GM23248 (cell line): ENCODE results near the gene BCAR3. TPM values are rescaled to one million over a fixed set of nuclear protein-coding genes. Genes with fewer than 3 reads are reported as not detected.
"Not testable (repeated sequence)": the region's sequence is repeated elsewhere in the genome, so short reads cannot be mapped to it uniquely, and the experiment has no call there.

Source experiments
- DNase-seq: peaks from one replicate; pipeline ENCODE4 v3.0.0-alpha.2; 2015
- H2AFZ ChIP-seq: fragments of 200-600 bp; sonication (generic); 2 replicates; pipeline ENCODE4 v1.6.1; 2016; ENCODE audit warnings: antibody characterized with exemption
- H3F3A ChIP-seq: fragments of 200-600 bp; sonication (generic); 2 replicates; pipeline ENCODE4 v1.6.1; 2016; ENCODE audit warnings: mild to moderate bottlenecking, antibody characterized with exemption, mixed run types; ENCODE audit not compliant: insufficient read depth
- H3K27ac ChIP-seq: fragments of 200-600 bp; sonication (generic); 2 replicates; pipeline ENCODE4 v1.5.1; 2016; ENCODE audit warnings: mild to moderate bottlenecking
- H3K27me3 ChIP-seq: fragments of 200-600 bp; sonication (generic); replicated peaks from 2 replicates; pipeline ENCODE4 v1.6.1; 2016; ENCODE audit warnings: mild to moderate bottlenecking; ENCODE audit not compliant: insufficient read depth
- H3K36me3 ChIP-seq: fragments of 200-600 bp; sonication (generic); 2 replicates; pipeline ENCODE4 v1.6.1; 2016; ENCODE audit warnings: low read depth, mild to moderate bottlenecking
- H3K4me1 ChIP-seq: fragments of 200-600 bp; sonication (generic); 2 replicates; pipeline ENCODE4 v1.6.1; 2016; ENCODE audit warnings: mild to moderate bottlenecking; ENCODE audit not compliant: insufficient read depth
- H3K4me2 ChIP-seq: fragments of 200-600 bp; sonication (generic); one replicate; pipeline ENCODE4 v1.6.1; 2016; ENCODE audit warnings: mild to moderate bottlenecking; ENCODE audit not compliant: unreplicated experiment
- H3K4me3 ChIP-seq: fragments of 200-600 bp; sonication (generic); 2 replicates; pipeline ENCODE4 v1.5.1; 2016; ENCODE audit warnings: mild to moderate bottlenecking
- H3K79me2 ChIP-seq: fragments of 200-600 bp; sonication (generic); 2 replicates; pipeline ENCODE4 v1.6.1; 2016; ENCODE audit warnings: mild to moderate bottlenecking; ENCODE audit not compliant: insufficient read depth
- H3K9ac ChIP-seq: fragments of 200-600 bp; sonication (generic); 2 replicates; pipeline ENCODE4 v1.6.1; 2016; ENCODE audit warnings: mild to moderate bottlenecking
- H3K9me2 ChIP-seq: fragments of 200-600 bp; sonication (generic); 2 replicates; pipeline ENCODE4 v1.6.1; 2016; ENCODE audit warnings: mixed run types, mild to moderate bottlenecking, moderate library complexity; ENCODE audit not compliant: insufficient read depth
- H3K9me3 ChIP-seq: fragments of 200-600 bp; sonication (generic); one replicate; pipeline ENCODE4 v1.6.1; 2017; ENCODE audit warnings: low read depth
- H4K20me1 ChIP-seq: fragments of 200-600 bp; sonication (generic); 2 replicates; pipeline ENCODE4 v1.6.0; 2016; ENCODE audit not compliant: insufficient read depth
- EZH2 ChIP-seq: fragments of 200-600 bp; sonication (generic); IDR thresholded peaks from 2 replicates; pipeline ENCODE4 v1.6.1; 2018; ENCODE audit warnings: antibody characterized with exemption, mild to moderate bottlenecking; ENCODE audit not compliant: insufficient read depth, poor library complexity, severe bottlenecking
- EZH2phosphoT487 ChIP-seq: fragments of 200-600 bp; sonication (generic); IDR thresholded peaks from 2 replicates; pipeline ENCODE4 v1.6.1; 2018; ENCODE audit warnings: antibody characterized with exemption, moderate library complexity, mild to moderate bottlenecking, low read depth; ENCODE audit not compliant: insufficient read depth
- WGBS, 2 experiments: methylation state at CpG; one replicate each; pipeline ENCODE4 v1.1.6; 2015 to 2017; ENCODE audit warnings: low lambda C conversion rate in 2 of 2, low coverage in 1 of 2; ENCODE audit errors: missing lambda C conversion rate in 2 of 2; 5-methylcytosine and 5-hydroxymethylcytosine counted together
- in situ Hi-C: fragments of 300-500 bp; cut with MboI; formaldehyde crosslinking; loops from 2 replicates; pipeline ENCODE4 v1.15.0; 2020
- polyA plus RNA-seq: library from polyadenylated mRNA; unstranded; fragments of >200 nt; fragmentation: Nextera tagmentation; extraction: Ambion mirVana; gene quantifications from 2 replicates; pipeline ENCODE4 v1.2.1, GENCODE V29; 2016
- total RNA-seq: library from RNA; depleted of rRNA; stranded (reverse); fragments of >200 nt; shearing (Covaris generic); gene quantifications from 2 replicates; pipeline ENCODE4 v1.2.3, GENCODE V29; 2014

BCAR3 gene
- total and polyA plus RNA-seq, 2 experiments from 2014 or later: 65.1 to 83.2 TPM

DNA sequence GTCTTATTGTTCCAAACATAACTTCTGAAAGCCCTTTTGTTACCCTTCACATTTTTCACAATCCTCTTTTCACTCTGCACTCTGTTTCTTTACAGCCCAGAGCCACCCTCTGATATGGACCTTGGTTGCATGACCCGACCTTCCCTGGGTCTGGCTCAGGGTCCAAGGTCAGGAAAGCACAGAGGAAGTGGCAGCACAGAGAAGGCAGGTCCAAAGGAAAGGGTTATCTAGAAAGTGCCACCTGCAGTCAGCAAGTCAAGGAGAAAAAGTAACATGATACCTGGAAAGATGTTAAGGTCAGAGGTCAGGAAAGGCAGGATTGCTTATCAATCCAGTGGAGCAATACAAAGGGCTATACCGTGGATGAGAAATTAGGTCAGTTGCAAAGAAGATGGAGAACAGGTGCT is 18.4 kb downstream of the BCAR3 start:
- H3K4me3 ChIP-seq: no peak overlapping the region; the same call in 1 of the 2 replicates
- H3K9me2 ChIP-seq: no peaks in the 10 kb centered on the region
- H3K9ac ChIP-seq: no peak overlapping the region
- DNase-seq: no peak
- H3K27me3 ChIP-seq: no peaks in the 10 kb centered on the region
- H3K36me3 ChIP-seq: peaks cover 49% of the 10 kb centered on the region
- no peaks in the 10 kb centered on the region for H3K9me3 ChIP-seq
- WGBS, 2 experiments: 98% methylated on average over 2 of the region's 2 CpGs
- H2AFZ ChIP-seq: no peak overlapping the region
- TF ChIP-seq EZH2 (no peak), EZH2phosphoT487 (no peak)
- H3F3A ChIP-seq: peaks cover 92% of the 10 kb centered on the region
- peaks cover 11% of the 10 kb centered on the region; the same call in 1 of the 2 replicates for H4K20me1 ChIP-seq
- peaks cover 94% of the 10 kb centered on the region for H3K79me2 ChIP-seq
- in situ Hi-C loops: no loop called here
- H3K27ac ChIP-seq: peak overlapping the region; percentile 86
- H3K4me1 ChIP-seq: peaks cover 80% of the 10 kb centered on the region
- peak overlapping the region; percentile 73 for H3K4me2 ChIP-seq

DNA sequence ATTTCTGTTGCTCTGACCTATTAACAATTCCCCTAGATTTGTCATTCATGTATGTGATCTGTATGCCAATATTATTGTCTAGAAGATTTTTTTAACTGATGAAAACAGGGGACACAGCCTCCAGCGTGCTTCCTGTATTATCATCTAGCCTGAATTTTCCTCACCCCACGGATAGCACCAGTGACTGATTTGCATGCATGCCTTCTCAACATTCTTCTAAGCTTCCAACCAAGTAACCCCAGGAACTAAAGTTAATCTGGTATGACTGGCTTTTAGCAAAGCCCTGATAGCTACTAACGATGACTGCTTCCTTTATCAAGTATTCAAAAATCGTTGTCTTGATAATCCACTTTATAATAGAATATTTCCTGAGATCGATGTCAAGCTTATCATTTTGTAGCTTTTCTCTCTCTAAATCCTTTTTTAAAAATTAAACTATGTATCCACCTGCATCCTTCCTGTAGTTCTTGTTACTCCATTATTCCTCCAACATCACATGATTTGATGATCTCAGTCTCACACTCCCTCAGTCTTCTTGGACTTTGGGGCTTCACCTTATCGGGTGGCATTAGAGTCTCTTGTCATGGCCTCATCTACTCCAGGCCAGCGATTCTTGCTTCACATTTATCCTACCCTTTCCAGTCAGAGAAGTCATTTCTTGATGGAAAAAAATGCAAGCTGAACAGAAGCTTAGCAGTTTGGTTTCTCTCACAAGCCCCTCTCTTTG is 19.0 kb downstream of the BCAR3 start:
- Histone ChIP-seq H3K27me3 (no peaks in the 10 kb centered on the region), H4K20me1 (peaks cover 6% of the 10 kb centered on the region; the same call in 1 of the 2 replicates), H3K9me3 (no peaks in the 10 kb centered on the region), H3K9me2 (no peaks in the 10 kb centered on the region), H3K9ac (peak overlapping the region; percentile 65), H3K4me1 (peaks cover 80% of the 10 kb centered on the region), H3K4me3 (peak overlapping the region; percentile 52), H3K27ac (peak overlapping the region; percentile 86), H3K79me2 (peaks cover 94% of the 10 kb centered on the region), H3K4me2 (peak overlapping the region; percentile 73), H2AFZ (no peak overlapping the region), H3K36me3 (peaks cover 49% of the 10 kb centered on the region), H3F3A (peaks cover 93% of the 10 kb centered on the region)
- no peak for TF ChIP-seq EZH2
- no peak for TF ChIP-seq EZH2phosphoT487
- WGBS, 2 experiments: 66% methylated on average over 7 of the region's 7 CpGs
- in situ Hi-C loops: no loop called here
- DNase-seq: peak; percentile 53

- in situ Hi-C loops: no loop called here
- H3K4me1 ChIP-seq: peaks cover 83% of the 10 kb centered on the region
- H3K9ac ChIP-seq: peak overlapping the region; percentile 65
- no peaks in the 10 kb centered on the region for H3K9me2 ChIP-seq
- WGBS, 2 experiments: 20% methylated on average over 7 of the region's 7 CpGs
- H3K9me3 ChIP-seq: no peaks in the 10 kb centered on the region
- no peaks in the 10 kb centered on the region for H3K27me3 ChIP-seq
- H3K27ac ChIP-seq: peak overlapping the region; percentile 86
- H3K4me2 ChIP-seq: peak overlapping the region; percentile 73
- H3F3A ChIP-seq: peaks cover 93% of the 10 kb centered on the region
- no peak overlapping the region for H2AFZ ChIP-seq
- H3K4me3 ChIP-seq: peak overlapping the region; percentile 52
- H3K79me2 ChIP-seq: peaks cover 94% of the 10 kb centered on the region
- peak; percentile 92 for DNase-seq
- H4K20me1 ChIP-seq: peaks cover 2% of the 10 kb centered on the region; the same call in 1 of the 2 replicates
- peaks cover 51% of the 10 kb centered on the region for H3K36me3 ChIP-seq
- TF ChIP-seq EZH2: no peak
- TF ChIP-seq EZH2phosphoT487: no peak
Observed at GRCh38 chr1:93661829-93662474, 19.7 kb downstream of the BCAR3 start.

GRCh38 chr1:93661341-93661740 is 20.3 kb downstream of the BCAR3 start:
- H3K36me3 ChIP-seq: peaks cover 49% of the 10 kb centered on the region
- DNase-seq, H4K20me1 ChIP-seq, H3K9me3 ChIP-seq, H2AFZ ChIP-seq, in situ Hi-C loops, H3K9me2 ChIP-seq, H3K27me3 ChIP-seq: not testable (repeated sequence)
- H3K4me1 ChIP-seq: peaks cover 79% of the 10 kb centered on the region
- peak overlapping the region; percentile 52 for H3K4me3 ChIP-seq
- H3K79me2 ChIP-seq: peaks cover 94% of the 10 kb centered on the region
- peak overlapping the region; percentile 86 for H3K27ac ChIP-seq
- H3K9ac ChIP-seq: peak overlapping the region; percentile 65
- WGBS, 2 experiments: 88 to 93% methylated on average over 9 of the region's 9 CpGs
- peaks cover 92% of the 10 kb centered on the region for H3F3A ChIP-seq
- H3K4me2 ChIP-seq: peak overlapping the region; percentile 73
